PFSK-1 (cell line): ENCODE results near the gene NACC2.

ENCODE experiments used
- FOXP2 ChIP-seq: optimal IDR thresholded peaks from 2 replicates; pipeline ENCODE3; 2011; ENCODE audit warnings: borderline replicate concordance, control low read depth, inconsistent platforms; ENCODE audit not compliant: insufficient read depth; ENCODE audit errors: extremely low read length, extremely low read depth
- POLR2AphosphoS5 ChIP-seq: IDR thresholded peaks from 2 replicates; pipeline ENCODE4 v1.6.1; 2012; ENCODE audit warnings: low read depth, mild to moderate bottlenecking, control low read depth, low read length, moderate library complexity
- REST ChIP-seq, 2 experiments: IDR thresholded peaks; 2 replicates each; pipeline versions ENCODE4 v1.6.1 to v1.8.0; 2011 to 2012; ENCODE audit warnings: low read depth in 2 of 2, low read length in 2 of 2, control low read depth in 1 of 2, inconsistent platforms in 1 of 2, mild to moderate bottlenecking in 1 of 2, moderate library complexity in 1 of 2; ENCODE audit not compliant: insufficient read depth in 1 of 2
- SIN3A ChIP-seq: IDR thresholded peaks from 2 replicates; pipeline ENCODE4 v1.6.1; 2012; ENCODE audit warnings: mild to moderate bottlenecking, low read length, moderate library complexity, borderline replicate concordance; ENCODE audit not compliant: insufficient read depth
- TAF1 ChIP-seq: IDR thresholded peaks from 2 replicates; pipeline ENCODE4 v1.6.1; 2012; ENCODE audit warnings: low read length, control low read depth, borderline replicate concordance; ENCODE audit not compliant: insufficient read depth

The NACC2 gene

GRCh38 chr9:135971111-135971766, 123.8 kb downstream of the NACC2 start:
- no peak for TF ChIP-seq FOXP2
- TF ChIP-seq TAF1 = no peak
- no peak for TF ChIP-seq POLR2AphosphoS5

GRCh38 chr9:135970128-135970815, 124.8 kb downstream of the NACC2 start:
- no peak for TF ChIP-seq POLR2AphosphoS5

GRCh38 chr9:135969064-135969683, 125.9 kb downstream of the NACC2 start:
- TF ChIP-seq TAF1 (no peak), POLR2AphosphoS5 (no peak), REST (IDR thresholded peaks at IDR 0.05; ENCODE audit: insufficient read depth in 1 of 2, low read depth in 2 of 2, low read length in 2 of 2) (no peak), SIN3A (no peak), FOXP2 (no peak)

- TF ChIP-seq SIN3A (no peak), FOXP2 (no peak), REST (IDR thresholded peaks at IDR 0.05; ENCODE audit: insufficient read depth in 1 of 2, low read depth in 2 of 2, low read length in 2 of 2) (no peak), TAF1 (no peak), POLR2AphosphoS5 (no peak)
Measured at GRCh38 chr9:135968601-135969000, 126.5 kb downstream of the NACC2 start.

GRCh38 chr9:135968083-135968476, 127.0 kb downstream of the NACC2 start:
- TF ChIP-seq REST (IDR thresholded peaks at IDR 0.05; ENCODE audit: insufficient read depth in 1 of 2, low read depth in 2 of 2, low read length in 2 of 2) (no peak), FOXP2 (no peak), SIN3A (no peak), POLR2AphosphoS5 (no peak), TAF1 (no peak)

GRCh38 chr9:135965124-135965756, 129.8 kb downstream of the NACC2 start:
- TF ChIP-seq POLR2AphosphoS5 = no peak
- TF ChIP-seq TAF1 = no peak
- TF ChIP-seq SIN3A = no peak
- no peak for TF ChIP-seq FOXP2
- no peak for TF ChIP-seq REST (IDR thresholded peaks at IDR 0.05; ENCODE audit: insufficient read depth in 1 of 2, low read depth in 2 of 2, low read length in 2 of 2)
